HCT116 (cell line): Measurements from ENCODE around the gene ANKRD22. TPM values are rescaled to one million over a fixed set of nuclear protein-coding genes. Genes with fewer than 3 reads are reported as not detected.

Experiments
- ATAC-seq: fragments of 200-7000 bp; cut with Tn5 transposase; 2 replicates; pipeline ENCODE4 v1.9.1; 2020; ENCODE audit warnings: mild to moderate bottlenecking, moderate library complexity
- BruUV-seq: library from RNA; stranded (reverse); fragments of 400-500 nt; replicated peaks from 2 replicates; lab custom pipeline; 2021; lab: Mats Ljungman, UMichigan
- CTCF ChIA-PET: fragments of 300-600 bp; sonication (Branson Sonifier 250); formaldehyde crosslinking; loops from one replicate; lab custom pipeline; 2021; ENCODE audit warnings: antibody characterized with exemption; lab: Charles Lee
- POLR2A ChIA-PET: fragments of 300-600, 350-600 bp; sonication (Branson Sonifier 250); formaldehyde crosslinking; loops from one replicate; lab custom pipeline; 2021; ENCODE audit warnings: antibody characterized with exemption; lab: Charles Lee
- RAD21 ChIA-PET, 2 experiments: fragments of 300-600 bp; sonication (Branson Sonifier 250); formaldehyde crosslinking; loops; one replicate each; lab custom pipeline; 2023; ENCODE audit warnings: low total read pairs in 2 of 2; ENCODE audit not compliant: uncharacterized antibody in 2 of 2, unreplicated experiment in 2 of 2, low non-redundant PET in 1 of 2; lab: Charles Lee
- DNase-seq: peaks from one replicate; pipeline ENCODE4 v3.0.0-alpha.2; 2010; ENCODE audit warnings: low read depth, low spot score
- H2AFZ ChIP-seq: fragments of 200-600 bp; shearing (Covaris generic), sonication (generic); 2 replicates; pipeline ENCODE4 v1.6.1; 2017; ENCODE audit warnings: low read depth, mixed run types, mixed read lengths, antibody characterized with exemption, low read length; ENCODE audit not compliant: poor library complexity, severe bottlenecking
- H3K27ac ChIP-seq: 2 replicates; pipeline ENCODE4 v1.5.1; 2012; ENCODE audit warnings: low read depth, low read length
- H3K27me3 ChIP-seq: fragments of 200-600 bp; sonication (generic); 2 replicates; pipeline ENCODE4 v1.6.1; 2016; ENCODE audit warnings: mixed run types, low read length, mixed read lengths; ENCODE audit not compliant: insufficient read depth
- H3K36me3 ChIP-seq, 2 experiments: fragments of 200-500 bp in 1 of 2; fragments of 200-600 bp in 1 of 2; sonication (Bioruptor generic) in 1 of 2; sonication (generic) in 1 of 2; 2 replicates each; pipeline versions ENCODE4 v1.5.1 to v1.6.1; 2014 to 2016; ENCODE audit warnings: low read length in 2 of 2, inconsistent platforms in 1 of 2, mixed read lengths in 1 of 2, mixed run types in 1 of 2; ENCODE audit not compliant: insufficient read depth in 2 of 2, control insufficient read depth in 1 of 2
- H3K4me1 ChIP-seq, 2 experiments: fragments of 200-600 bp in 1 of 2; sonication (generic) in 1 of 2; 2 replicates each; pipeline versions ENCODE4 v1.5.1 to v1.6.1; 2012 to 2017; ENCODE audit warnings: low read length in 2 of 2, inconsistent platforms in 1 of 2, mild to moderate bottlenecking in 1 of 2, mixed read lengths in 1 of 2, mixed run types in 1 of 2, moderate library complexity in 1 of 2; ENCODE audit not compliant: insufficient read depth in 2 of 2, control insufficient read depth in 1 of 2
- H3K4me2 ChIP-seq: fragments of 200-600 bp; sonication (generic); 2 replicates; pipeline ENCODE4 v1.6.1; 2017; ENCODE audit warnings: mixed run types, low read length, mixed read lengths
- H3K4me3 ChIP-seq, 2 experiments: fragments of 200-600 bp in 1 of 2; sonication (generic) in 1 of 2; replicated peaks in 1 of 2; 2 replicates each; pipeline ENCODE4 v1.5.1; 2011 to 2016; ENCODE audit warnings: low read length in 2 of 2, control low read depth in 1 of 2, low read depth in 1 of 2, mild to moderate bottlenecking in 1 of 2, mixed read lengths in 1 of 2, mixed run types in 1 of 2
- H3K79me2 ChIP-seq: fragments of 200-600 bp; sonication (generic); 2 replicates; pipeline ENCODE4 v1.6.1; 2017; ENCODE audit warnings: mild to moderate bottlenecking, mixed run types, low read length, moderate library complexity, mixed read lengths; ENCODE audit not compliant: insufficient read depth
- H3K9ac ChIP-seq: fragments of 200-600 bp; sonication (generic); 2 replicates; pipeline ENCODE4 v1.6.1; 2016; ENCODE audit warnings: low read length, mixed read lengths
- H3K9me2 ChIP-seq: fragments of 200-600 bp; sonication (generic), shearing (Covaris generic); 2 replicates; pipeline ENCODE4 v1.6.1; 2017; ENCODE audit warnings: mixed run types, mild to moderate bottlenecking, moderate library complexity; ENCODE audit not compliant: insufficient read depth
- H3K9me3 ChIP-seq, 2 experiments: fragments of 200-500 bp in 1 of 2; fragments of 200-600 bp in 1 of 2; sonication (Bioruptor generic) in 1 of 2; sonication (generic) in 1 of 2; 2 replicates each; pipeline ENCODE4 v1.6.1; 2014 to 2017; ENCODE audit warnings: low read length in 2 of 2, mixed read lengths in 2 of 2, inconsistent platforms in 1 of 2, low read depth in 1 of 2, mild to moderate bottlenecking in 1 of 2, mixed run types in 1 of 2, moderate library complexity in 1 of 2; ENCODE audit not compliant: control insufficient read depth in 1 of 2, insufficient read depth in 1 of 2
- H4K20me1 ChIP-seq: fragments of 200-600 bp; sonication (generic), shearing (Covaris generic); 2 replicates; pipeline ENCODE4 v1.6.1; 2017; ENCODE audit warnings: mixed run types, mild to moderate bottlenecking, moderate library complexity; ENCODE audit not compliant: insufficient read depth
- CBX3 ChIP-seq: IDR thresholded peaks from 2 replicates; pipeline ENCODE4 v1.6.1; 2012; ENCODE audit warnings: low read depth
- ELF1 ChIP-seq: IDR thresholded peaks from 2 replicates; pipeline ENCODE4 v1.6.1; 2012; ENCODE audit warnings: low read depth, borderline replicate concordance
- EZH2 ChIP-seq: fragments of 200-600 bp; sonication (generic); IDR thresholded peaks from 2 replicates; pipeline ENCODE4 v1.6.1; 2017; ENCODE audit warnings: antibody characterized with exemption, mixed run types
- EZH2phosphoT487 ChIP-seq: fragments of 200-600 bp; IDR thresholded peaks from 2 replicates; pipeline ENCODE4 v1.6.1; 2018; ENCODE audit warnings: antibody characterized with exemption, borderline replicate concordance
- JUND ChIP-seq: IDR thresholded peaks from 2 replicates; pipeline ENCODE4 v1.6.1; 2012
- SRF ChIP-seq: IDR thresholded peaks from 2 replicates; pipeline ENCODE4 v1.6.1; 2012; ENCODE audit warnings: low read depth
- YY1 ChIP-seq: IDR thresholded peaks from 2 replicates; pipeline ENCODE4 v1.6.1; 2011; ENCODE audit warnings: low read length, low read depth, moderate library complexity, mild to moderate bottlenecking; ENCODE audit not compliant: insufficient replicate concordance; ENCODE audit errors: extremely low read depth
- ZFX ChIP-seq: fragments of 450-650 bp; IDR thresholded peaks from 2 replicates; pipeline ENCODE4 v1.6.1; 2017
- ZNF274 ChIP-seq: fragments of 200-500 bp; sonication (Bioruptor generic); IDR thresholded peaks from 2 replicates; pipeline ENCODE4 v1.6.1; 2014; ENCODE audit warnings: mild to moderate bottlenecking, low read depth, low read length, inconsistent platforms
- intact Hi-C: fragments of 100-400 bp; cut with micrococcal nuclease; formaldehyde crosslinking; loops from 2 replicates; pipeline ENCODE4 v1.10.0; 2022
- total RNA-seq: library from RNA; stranded (reverse); gene quantifications from one replicate; pipeline ENCODE4 v1.2.1, GENCODE V29; 2021; ENCODE audit not compliant: unreplicated experiment
- TF ChIP-seq, protein P1 (sequence below), 3 experiments: fragments of 200-600 bp in 1 of 3; sonication (generic) in 1 of 3; IDR thresholded peaks in 2 of 3; conservative IDR thresholded peaks in 1 of 3; 2 replicates each; pipeline ENCODE4 v1.5.1; 2012 to 2017; ENCODE audit warnings: low read depth in 2 of 3, low read length in 2 of 3, antibody characterized with exemption in 1 of 3, borderline replicate concordance in 1 of 3, control low read depth in 1 of 3, mild to moderate bottlenecking in 1 of 3, mixed read lengths in 1 of 3, mixed run types in 1 of 3, moderate library complexity in 1 of 3; ENCODE audit not compliant: insufficient read depth in 1 of 3

The ANKRD22 gene
- total RNA-seq, 1 experiment from 2014 or later = 2.3 TPM

DNA sequence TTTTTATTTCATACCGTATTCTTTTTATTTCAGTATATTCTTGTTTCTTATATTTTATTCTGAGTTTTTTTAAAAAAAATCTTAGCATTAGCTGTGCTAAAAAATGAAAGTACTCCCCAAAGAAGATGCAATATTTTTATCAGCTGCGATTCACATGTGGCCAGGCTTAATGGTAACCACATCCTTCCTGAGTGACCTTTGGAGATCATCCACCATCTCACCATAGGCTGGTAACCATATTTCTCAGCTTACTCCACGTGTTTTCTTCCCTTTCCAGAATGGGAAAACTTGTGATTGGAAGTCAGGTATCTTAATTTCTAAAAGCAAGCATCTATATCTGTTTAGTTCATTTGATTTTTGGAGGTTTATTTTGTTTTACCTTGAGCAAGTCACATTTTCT, 67.9 kb downstream of the ANKRD22 start (continued):
- TF ChIP-seq, protein P1, sequence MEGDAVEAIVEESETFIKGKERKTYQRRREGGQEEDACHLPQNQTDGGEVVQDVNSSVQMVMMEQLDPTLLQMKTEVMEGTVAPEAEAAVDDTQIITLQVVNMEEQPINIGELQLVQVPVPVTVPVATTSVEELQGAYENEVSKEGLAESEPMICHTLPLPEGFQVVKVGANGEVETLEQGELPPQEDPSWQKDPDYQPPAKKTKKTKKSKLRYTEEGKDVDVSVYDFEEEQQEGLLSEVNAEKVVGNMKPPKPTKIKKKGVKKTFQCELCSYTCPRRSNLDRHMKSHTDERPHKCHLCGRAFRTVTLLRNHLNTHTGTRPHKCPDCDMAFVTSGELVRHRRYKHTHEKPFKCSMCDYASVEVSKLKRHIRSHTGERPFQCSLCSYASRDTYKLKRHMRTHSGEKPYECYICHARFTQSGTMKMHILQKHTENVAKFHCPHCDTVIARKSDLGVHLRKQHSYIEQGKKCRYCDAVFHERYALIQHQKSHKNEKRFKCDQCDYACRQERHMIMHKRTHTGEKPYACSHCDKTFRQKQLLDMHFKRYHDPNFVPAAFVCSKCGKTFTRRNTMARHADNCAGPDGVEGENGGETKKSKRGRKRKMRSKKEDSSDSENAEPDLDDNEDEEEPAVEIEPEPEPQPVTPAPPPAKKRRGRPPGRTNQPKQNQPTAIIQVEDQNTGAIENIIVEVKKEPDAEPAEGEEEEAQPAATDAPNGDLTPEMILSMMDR (IDR thresholded peaks at IDR 0.05 in 2 of 3, conservative IDR thresholded peaks at IDR 0.05 in 1 of 3; ENCODE audit: borderline replicate concordance in 1 of 3, insufficient read depth in 1 of 3, low read depth in 2 of 3, low read length in 2 of 3) = no peak
- no peak for TF ChIP-seq EZH2phosphoT487

DNA sequence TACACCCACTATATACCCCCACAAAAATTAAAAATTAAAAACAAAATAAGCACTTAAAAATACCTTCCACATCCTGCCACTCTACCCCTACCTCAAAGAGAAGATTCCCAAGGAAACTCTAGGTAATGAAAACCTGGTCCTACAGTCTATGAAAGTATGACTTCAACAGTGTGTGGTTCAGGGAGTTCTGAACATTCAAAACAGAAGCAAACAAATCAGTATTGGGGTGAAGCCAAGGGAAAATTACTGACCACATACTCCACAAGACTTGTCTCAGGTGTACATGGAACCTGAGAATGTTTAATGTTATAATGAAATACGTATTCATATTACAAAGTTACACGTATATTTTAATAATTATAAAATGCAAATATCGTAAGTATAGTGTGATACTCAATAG, 69.4 kb downstream of the ANKRD22 start:
- intact Hi-C loops = no loop called here
- no peak overlapping the region for H3K4me2 ChIP-seq
- no peaks in the 10 kb centered on the region for H3K9me3 ChIP-seq
- H3K27ac ChIP-seq = no peak overlapping the region
- H3K4me1 ChIP-seq = no peaks in the 10 kb centered on the region
- no peak overlapping the region for H3K9ac ChIP-seq
- H3K36me3 ChIP-seq = no peaks in the 10 kb centered on the region
- no TSS peak for BruUV-seq
- no peaks in the 10 kb centered on the region for H4K20me1 ChIP-seq
- ChIA-PET RAD21 (no interaction called here), POLR2A (no interaction called here), CTCF (no interaction called here)
- no peaks in the 10 kb centered on the region for H3K79me2 ChIP-seq
- H3K4me3 ChIP-seq = no peak overlapping the region
- H3K27me3 ChIP-seq = no peaks in the 10 kb centered on the region
- no peak for DNase-seq
- H3K9me2 ChIP-seq = no peaks in the 10 kb centered on the region; the same call in 1 of the 2 replicates
- ATAC-seq = no peak
- H2AFZ ChIP-seq = no peak overlapping the region
- TF ChIP-seq, protein P1 (IDR thresholded peaks at IDR 0.05 in 2 of 3, conservative IDR thresholded peaks at IDR 0.05 in 1 of 3; ENCODE audit: borderline replicate concordance in 1 of 3, insufficient read depth in 1 of 3, low read depth in 2 of 3, low read length in 2 of 3) = no peak
- TF ChIP-seq ZNF274 (no peak), YY1 (no peak), EZH2 (no peak), SRF (no peak), EZH2phosphoT487 (no peak), JUND (no peak), ELF1 (no peak), CBX3 (no peak), ZFX (no peak)
